Measurements from ENCODE around the gene CDH12. TPM values are rescaled to one million over a fixed set of nuclear protein-coding genes. Genes with fewer than 3 reads are reported as not detected.
"Not testable (repeated sequence)": the region's sequence is repeated elsewhere in the genome, so short reads cannot be mapped to it uniquely, and the experiment has no call there.

The CDH12 gene
- total and polyA plus RNA-seq, 5 experiments from 2014 or later = not detected

DNA sequence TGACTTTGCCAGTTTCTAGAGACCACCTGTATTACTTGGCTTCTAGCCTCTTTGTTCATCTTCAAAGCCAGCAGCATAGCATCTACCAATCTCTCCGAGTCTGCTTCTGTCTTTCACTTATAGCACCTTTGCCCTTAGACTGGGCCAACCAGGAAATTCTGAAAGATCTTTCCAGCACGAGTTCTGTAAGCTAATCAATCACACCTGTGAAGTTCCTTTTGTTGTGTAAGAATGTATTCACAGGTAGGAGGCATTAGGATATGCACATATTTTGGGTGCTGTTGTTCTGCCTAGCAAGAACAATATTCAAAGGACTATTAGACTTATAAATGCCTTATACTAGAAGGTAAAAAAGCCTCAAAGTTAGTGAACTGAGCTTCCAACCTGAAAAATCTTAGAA lies 232.1 kb downstream of the CDH12 start:
- Mint-ChIP-seq H3K27ac (no peak overlapping the region), H3K4me1 (no peaks in the 10 kb centered on the region), H3K27me3 (no peaks in the 10 kb centered on the region), H3K9me3 (peaks cover 4 to 25% (median 14%) of the 10 kb centered on the region in 9 donors), H3K36me3 (no peaks in the 10 kb centered on the region), H3K4me3 (no peak overlapping the region)
- POLR2A ChIA-PET = no interaction called here
- DNase-seq (no peak), ATAC-seq (no peak)

- H3K4me1 Mint-ChIP-seq = no peaks in the 10 kb centered on the region
- H3K27ac Mint-ChIP-seq = no peak overlapping the region
- no peak for ATAC-seq
- H3K4me3 Mint-ChIP-seq = no peak overlapping the region
- H3K27me3 Mint-ChIP-seq = no peaks in the 10 kb centered on the region
- DNase-seq = no peak
- no peaks in the 10 kb centered on the region for H3K36me3 Mint-ChIP-seq
- POLR2A ChIA-PET = no interaction called here
- H3K9me3 Mint-ChIP-seq = peaks cover 0 to 17% (median 6%) of the 10 kb centered on the region in 9 donors
Observed at GRCh38 chr5:22615964-22616363, 237.2 kb downstream of the CDH12 start.

- H3K27me3 Mint-ChIP-seq = no peaks in the 10 kb centered on the region
- POLR2A ChIA-PET = no interaction called here
- no peak overlapping the region for H3K4me3 Mint-ChIP-seq
- peaks cover 0 to 19% (median 6%) of the 10 kb centered on the region in 9 donors for H3K9me3 Mint-ChIP-seq
- no peak for ATAC-seq
- no peaks in the 10 kb centered on the region for H3K4me1 Mint-ChIP-seq
- H3K36me3 Mint-ChIP-seq = no peaks in the 10 kb centered on the region
- no peak overlapping the region for H3K27ac Mint-ChIP-seq
- DNase-seq = no peak
Observed at GRCh38 chr5:22614486-22615094, 238.6 kb downstream of the CDH12 start.

DNA sequence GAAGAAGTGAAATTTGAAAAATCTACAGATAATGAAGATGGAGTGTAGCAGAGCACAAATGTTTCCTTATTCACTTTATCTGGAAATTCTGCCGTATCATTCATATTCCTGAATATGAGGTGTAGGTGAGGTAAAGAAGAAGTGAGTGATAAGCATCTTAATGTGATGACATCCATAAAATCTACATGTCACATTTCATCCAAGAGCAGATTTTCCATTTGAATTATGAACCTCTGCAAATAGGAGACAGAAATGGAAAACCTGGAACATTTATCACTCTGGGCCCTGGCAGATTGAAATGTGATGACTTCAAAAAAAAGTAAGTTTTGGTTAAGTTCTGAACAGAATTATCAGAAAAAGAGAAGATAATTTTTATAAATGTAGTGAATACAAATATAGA lies 240.2 kb downstream of the CDH12 start:
- no peak overlapping the region for H3K4me3 Mint-ChIP-seq
- H3K27ac Mint-ChIP-seq = no peak overlapping the region
- DNase-seq (no peak), ATAC-seq (no peak)
- POLR2A ChIA-PET = no interaction called here
- H3K36me3 Mint-ChIP-seq = no peaks in the 10 kb centered on the region
- no peaks in the 10 kb centered on the region for H3K27me3 Mint-ChIP-seq
- peaks cover 0 to 21% (median 6%) of the 10 kb centered on the region in 9 donors for H3K9me3 Mint-ChIP-seq
- no peaks in the 10 kb centered on the region for H3K4me1 Mint-ChIP-seq

- POLR2A ChIA-PET = no interaction called here
- no peak overlapping the region for H3K27ac Mint-ChIP-seq
- H3K9me3 Mint-ChIP-seq = peaks cover 0 to 27% (median 11%) of the 10 kb centered on the region in 9 donors
- H3K4me1 Mint-ChIP-seq = no peaks in the 10 kb centered on the region
- H3K27me3 Mint-ChIP-seq = no peaks in the 10 kb centered on the region
- ATAC-seq (no peak), DNase-seq (no peak)
- H3K36me3 Mint-ChIP-seq = peaks cover 0 to 5% (median 0%) of the 10 kb centered on the region in 3 donors
- H3K4me3 Mint-ChIP-seq = no peak overlapping the region
Observed at GRCh38 chr5:22611327-22611726, 241.8 kb downstream of the CDH12 start.

DNA sequence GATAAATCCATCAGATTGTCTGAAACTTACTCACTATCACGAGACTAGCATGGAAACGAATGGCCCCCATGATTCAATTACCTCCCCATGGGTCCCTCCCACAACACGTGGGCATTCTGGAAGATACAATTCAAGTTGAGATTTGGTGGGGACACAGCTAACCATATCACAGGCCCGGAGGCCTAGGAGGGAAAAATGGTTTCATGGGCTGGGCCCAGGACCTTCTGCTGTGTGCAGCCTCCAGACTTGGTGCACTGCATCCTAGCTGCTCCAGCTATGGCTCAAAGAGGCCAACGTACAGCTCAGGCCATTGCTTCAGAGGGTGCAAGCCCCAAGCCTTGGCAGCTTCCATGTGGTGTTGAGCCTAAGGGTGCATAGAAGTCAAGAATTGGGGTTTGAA lies 245.6 kb downstream of the CDH12 start:
- H3K4me3 Mint-ChIP-seq, ATAC-seq, H3K4me1 Mint-ChIP-seq, H3K27ac Mint-ChIP-seq, POLR2A ChIA-PET, H3K27me3 Mint-ChIP-seq, DNase-seq, H3K36me3 Mint-ChIP-seq: not testable (repeated sequence)
- H3K9me3 Mint-ChIP-seq = peaks cover 0 to 35% (median 12%) of the 10 kb centered on the region in 9 donors

DNA sequence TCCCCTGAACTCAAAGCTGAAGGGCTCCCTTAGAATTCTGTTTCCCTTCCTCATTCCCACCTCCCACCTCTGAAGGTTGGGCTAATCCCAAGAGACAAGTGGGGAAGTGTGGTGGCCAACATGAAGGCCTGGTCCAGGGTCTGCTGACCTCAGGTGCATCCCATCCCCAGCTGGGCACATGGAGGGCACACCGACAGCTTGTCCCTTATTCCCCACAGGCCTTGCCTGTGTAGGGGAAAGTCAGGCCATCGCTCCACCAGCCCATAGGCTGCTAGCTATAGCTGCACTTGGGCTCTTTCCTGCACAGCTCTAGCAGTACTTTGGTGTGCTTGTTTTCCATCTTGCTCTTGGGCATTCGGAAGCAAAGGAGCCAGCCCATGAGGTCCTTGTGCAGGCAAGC lies 247.7 kb downstream of the CDH12 start:
- H3K4me3 Mint-ChIP-seq = no peak overlapping the region
- H3K27ac Mint-ChIP-seq = no peak overlapping the region
- peaks cover 0 to 34% (median 12%) of the 10 kb centered on the region in 9 donors for H3K9me3 Mint-ChIP-seq
- no peaks in the 10 kb centered on the region for H3K27me3 Mint-ChIP-seq
- no peaks in the 10 kb centered on the region for H3K4me1 Mint-ChIP-seq
- H3K36me3 Mint-ChIP-seq = peaks cover 0 to 5% (median 0%) of the 10 kb centered on the region in 3 donors
- ATAC-seq (no peak), DNase-seq (no peak)
- POLR2A ChIA-PET = no interaction called here

GRCh38 chr5:22604711-22605110 lies 248.4 kb downstream of the CDH12 start:
- H3K27me3 Mint-ChIP-seq = no peaks in the 10 kb centered on the region
- H3K36me3 Mint-ChIP-seq = peaks cover 0 to 5% (median 0%) of the 10 kb centered on the region in 3 donors
- no peaks in the 10 kb centered on the region for H3K4me1 Mint-ChIP-seq
- no peak for ATAC-seq
- H3K9me3 Mint-ChIP-seq = peaks cover 0 to 34% (median 12%) of the 10 kb centered on the region in 9 donors
- H3K4me3 Mint-ChIP-seq = no peak overlapping the region
- no peak overlapping the region for H3K27ac Mint-ChIP-seq
- POLR2A ChIA-PET = no interaction called here
- DNase-seq = no peak

DNA sequence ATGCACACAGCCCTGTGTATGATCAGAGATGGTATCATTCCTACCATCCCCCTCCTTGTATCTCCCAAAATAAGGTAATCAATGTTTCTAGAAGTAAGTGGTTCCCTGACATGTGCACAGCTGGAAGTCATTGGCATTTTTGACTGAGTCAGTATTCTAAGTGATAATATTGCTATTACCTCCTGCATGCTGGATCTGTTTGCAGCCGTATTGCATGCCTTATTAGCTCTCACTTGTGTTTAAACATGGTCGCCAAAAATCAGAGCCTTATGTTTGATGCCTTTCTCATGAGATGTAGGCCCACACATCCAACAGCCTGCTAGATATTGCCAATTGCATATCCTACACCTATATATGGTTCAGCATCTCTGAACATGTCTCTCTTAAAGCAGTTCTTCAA lies 254.3 kb downstream of the CDH12 start:
- Mint-ChIP-seq H3K36me3 (no peaks in the 10 kb centered on the region), H3K4me3 (no peak overlapping the region), H3K27me3 (no peaks in the 10 kb centered on the region), H3K9me3 (peaks cover 0 to 29% (median 5%) of the 10 kb centered on the region in 9 donors), H3K4me1 (no peaks in the 10 kb centered on the region), H3K27ac (no peak overlapping the region)
- DNase-seq = no peak
- ATAC-seq = no peak
- POLR2A ChIA-PET = no interaction called here

DNA sequence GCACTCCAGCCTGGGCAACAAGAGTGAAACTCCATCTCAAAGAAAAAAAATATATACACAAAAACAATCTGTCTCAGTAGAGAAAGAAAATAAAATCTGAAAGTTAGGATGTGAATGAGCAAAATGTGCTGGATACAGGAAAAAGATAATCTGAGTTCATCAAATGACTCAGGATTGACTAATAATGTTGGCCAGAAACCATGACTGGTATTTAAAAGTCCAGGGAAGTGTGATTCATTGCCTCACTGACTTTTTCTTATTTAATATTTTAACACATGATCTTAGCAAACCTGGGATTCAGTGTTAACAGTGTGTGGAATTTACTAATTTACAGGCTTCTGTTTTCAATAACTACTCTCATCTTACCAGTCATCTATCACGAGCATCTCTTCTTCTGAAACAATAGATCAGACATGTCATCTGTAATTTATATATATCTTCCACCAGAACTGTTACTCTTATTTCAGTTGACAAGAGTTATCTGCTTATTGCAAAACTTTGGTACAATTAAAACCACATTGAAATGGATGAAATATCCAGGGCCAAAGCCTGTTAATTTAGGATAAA lies 256.7 kb downstream of the CDH12 start:
- no peak for ATAC-seq
- no peak overlapping the region for H3K27ac Mint-ChIP-seq
- POLR2A ChIA-PET = no interaction called here
- H3K27me3 Mint-ChIP-seq = no peaks in the 10 kb centered on the region
- peaks cover 0 to 22% (median 7%) of the 10 kb centered on the region in 9 donors for H3K9me3 Mint-ChIP-seq
- DNase-seq = no peak
- H3K4me3 Mint-ChIP-seq = no peak overlapping the region
- no peaks in the 10 kb centered on the region for H3K4me1 Mint-ChIP-seq
- no peaks in the 10 kb centered on the region for H3K36me3 Mint-ChIP-seq

DNA sequence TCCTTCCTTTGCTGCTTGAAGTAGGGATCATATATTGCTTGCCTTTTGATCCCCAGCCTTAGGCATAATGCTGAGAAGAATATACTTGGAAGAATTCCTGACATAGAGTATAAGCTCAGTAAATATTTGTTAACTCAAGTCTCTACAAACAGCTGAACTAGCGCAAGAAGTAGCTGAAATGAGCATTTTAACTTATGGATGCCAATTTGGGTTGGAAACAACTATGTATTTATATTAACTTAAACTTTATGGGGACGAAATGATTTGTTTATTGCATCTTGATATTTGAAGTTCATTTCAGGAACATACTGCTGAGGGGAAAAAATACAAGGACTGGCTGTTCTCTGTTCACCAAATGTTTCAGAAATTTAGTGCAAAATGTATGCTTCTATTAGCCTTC lies 258.7 kb downstream of the CDH12 start:
- no peak for DNase-seq
- Mint-ChIP-seq H3K27ac (no peak overlapping the region), H3K4me1 (no peaks in the 10 kb centered on the region), H3K27me3 (no peaks in the 10 kb centered on the region), H3K9me3 (peaks cover 0 to 25% (median 8%) of the 10 kb centered on the region in 9 donors), H3K4me3 (no peak overlapping the region), H3K36me3 (no peaks in the 10 kb centered on the region)
- POLR2A ChIA-PET = no interaction called here
- no peak for ATAC-seq

DNA sequence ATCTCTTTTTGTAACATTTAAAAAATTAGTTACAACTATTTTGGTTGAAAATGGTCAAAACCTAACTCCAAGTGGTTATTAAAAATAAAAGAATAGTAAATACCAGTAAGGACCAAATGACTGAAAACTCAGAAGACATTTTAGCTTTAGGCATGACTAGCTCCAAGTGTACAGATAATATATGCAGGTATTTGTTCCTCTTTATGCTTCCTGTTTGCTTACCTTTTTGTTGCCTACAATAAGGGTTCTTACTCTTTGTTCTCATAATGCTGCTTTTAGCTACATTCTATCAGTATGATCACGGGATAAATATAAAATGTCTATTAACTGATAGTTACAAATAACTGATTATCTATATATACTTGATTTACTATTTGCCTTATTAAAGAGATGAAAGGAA lies 259.6 kb downstream of the CDH12 start:
- no peak overlapping the region for H3K4me3 Mint-ChIP-seq
- H3K36me3 Mint-ChIP-seq = no peaks in the 10 kb centered on the region
- peaks cover 0 to 32% (median 9%) of the 10 kb centered on the region in 9 donors for H3K9me3 Mint-ChIP-seq
- ATAC-seq (no peak), DNase-seq (no peak)
- no peaks in the 10 kb centered on the region for H3K27me3 Mint-ChIP-seq
- POLR2A ChIA-PET = no interaction called here
- no peaks in the 10 kb centered on the region for H3K4me1 Mint-ChIP-seq
- no peak overlapping the region for H3K27ac Mint-ChIP-seq

GRCh38 chr5:22591461-22591860 lies 261.7 kb downstream of the CDH12 start:
- ATAC-seq (no peak), DNase-seq (no peak)
- POLR2A ChIA-PET = no interaction called here
- no peaks in the 10 kb centered on the region for H3K36me3 Mint-ChIP-seq
- H3K9me3 Mint-ChIP-seq = peaks cover 0 to 32% (median 12%) of the 10 kb centered on the region in 9 donors
- no peaks in the 10 kb centered on the region for H3K4me1 Mint-ChIP-seq
- H3K27ac Mint-ChIP-seq = no peak overlapping the region
- no peak overlapping the region for H3K4me3 Mint-ChIP-seq
- no peaks in the 10 kb centered on the region for H3K27me3 Mint-ChIP-seq

DNA sequence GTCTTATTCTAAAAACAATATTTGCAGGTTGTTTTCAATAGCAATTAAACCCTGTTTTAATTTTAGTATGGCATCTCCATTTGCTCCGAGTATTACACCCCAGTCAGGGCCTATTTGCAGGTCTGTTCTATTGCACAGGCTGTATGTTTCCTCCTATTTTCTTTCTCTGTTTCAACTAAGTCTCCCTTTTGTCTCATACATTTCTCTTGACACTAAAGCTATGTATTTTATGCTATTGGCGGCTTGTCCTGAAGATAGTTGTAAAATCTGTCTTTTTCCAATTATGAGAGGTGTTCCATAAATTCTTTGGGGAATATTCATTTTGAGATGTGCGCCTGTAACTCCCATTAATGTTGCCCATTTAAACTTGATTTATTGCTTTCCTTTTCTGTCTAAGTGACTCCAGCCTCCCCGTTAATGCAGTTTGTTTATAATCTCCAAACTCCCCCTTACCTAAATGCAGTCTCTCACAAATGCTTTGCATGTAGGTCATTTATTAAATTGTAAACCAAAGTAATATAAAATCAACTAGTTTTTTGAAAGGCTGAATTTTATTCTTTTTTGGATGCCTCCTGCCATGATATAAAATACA lies 262.4 kb downstream of the CDH12 start:
- Mint-ChIP-seq H3K4me3 (no peak overlapping the region), H3K27ac (no peak overlapping the region), H3K27me3 (no peaks in the 10 kb centered on the region), H3K36me3 (no peaks in the 10 kb centered on the region), H3K9me3 (peaks cover 0 to 32% (median 10%) of the 10 kb centered on the region in 9 donors), H3K4me1 (no peaks in the 10 kb centered on the region)
- no peak for ATAC-seq
- POLR2A ChIA-PET = no interaction called here
- no peak for DNase-seq

All from naive thymus-derived CD8-positive, alpha-beta T cell (primary cell).